ENCODE measurements around the gene CDK5RAP3. TPM values are rescaled to one million over a fixed set of nuclear protein-coding genes. Genes with fewer than 3 reads are reported as not detected.

Gene CDK5RAP3
- total RNA-seq, 1 experiment from 2014 or later: 255 TPM

DNA sequence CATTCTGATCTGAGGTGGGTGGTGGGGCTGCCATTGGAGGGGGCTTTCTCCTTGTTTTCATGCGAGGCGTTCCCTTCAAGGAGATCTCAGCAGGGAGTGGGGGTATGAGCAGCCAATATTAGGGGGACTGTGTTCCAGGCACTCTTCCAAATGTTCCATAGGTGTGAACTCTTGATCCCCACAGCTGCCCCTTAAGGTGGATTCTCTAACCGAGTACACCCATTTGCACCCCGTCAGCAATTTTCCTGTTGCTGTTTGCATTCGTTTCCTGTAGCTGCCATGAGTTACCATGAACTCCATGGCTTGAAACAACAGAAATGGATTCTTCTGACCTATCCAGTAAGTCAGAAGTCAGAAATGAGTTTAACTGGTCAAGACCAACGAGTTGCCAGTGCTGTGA, 9.5 kb upstream of the CDK5RAP3 start:
- ChIA-PET CTCF (interaction anchor here (2.5 kb wide), 1 partner anchor 15 kb away, joined by 12 read pairs; no protein-coding TSS in a partner anchor), POLR2A (interaction anchor here (0.6 kb wide), 1 partner anchor 98 kb away, joined by 3 read pairs; no protein-coding TSS in a partner anchor), RAD21 (ENCODE audit: low non-redundant PET in 1 of 2, low total read pairs in 2 of 2, uncharacterized antibody in 2 of 2, unreplicated experiment in 2 of 2) (no interaction called here)
- Histone ChIP-seq H3K4me3 (replicated peaks in 1 of 2; ENCODE audit: low read depth in 1 of 2, low read length in 2 of 2) (no peak overlapping the region), H3K36me3 (ENCODE audit: control insufficient read depth in 1 of 2, insufficient read depth in 2 of 2, low read length in 2 of 2) (no peaks in the 10 kb centered on the region), H3K4me2 (ENCODE audit: low read length) (no peak overlapping the region), H4K20me1 (ENCODE audit: insufficient read depth) (no peaks in the 10 kb centered on the region), H3K4me1 (ENCODE audit: control insufficient read depth in 1 of 2, insufficient read depth in 2 of 2, low read length in 2 of 2) (peaks cover 29 to 39% of the 10 kb centered on the region in 2 experiments), H2AFZ (ENCODE audit: low read depth, low read length, poor library complexity, severe bottlenecking) (no peak overlapping the region), H3K27ac (ENCODE audit: low read depth, low read length) (no peak overlapping the region), H3K27me3 (ENCODE audit: insufficient read depth, low read length) (no peaks in the 10 kb centered on the region), H3K9me2 (ENCODE audit: insufficient read depth) (no peaks in the 10 kb centered on the region), H3K9me3 (ENCODE audit: control insufficient read depth in 1 of 2, insufficient read depth in 1 of 2, low read depth in 1 of 2, low read length in 2 of 2) (no peaks in the 10 kb centered on the region), H3K79me2 (ENCODE audit: insufficient read depth, low read length) (no peaks in the 10 kb centered on the region), H3K9ac (ENCODE audit: low read length) (no peak overlapping the region)
- no TSS peak for BruUV-seq (replicated peaks)
- DNase-seq (ENCODE audit: low read depth, low spot score) (no peak), ATAC-seq (no peak)
- no peak for TF ChIP-seq SIN3A (IDR thresholded peaks at IDR 0.05; ENCODE audit: low read depth)
- TF ChIP-seq EZH2 (IDR thresholded peaks at IDR 0.05): no peak
- no peak for TF ChIP-seq FOSL1 (IDR thresholded peaks at IDR 0.05; ENCODE audit: low read depth)
- no peak for TF ChIP-seq EZH2phosphoT487 (IDR thresholded peaks at IDR 0.05; ENCODE audit: borderline replicate concordance)
- no peak for TF ChIP-seq SP1 (IDR thresholded peaks at IDR 0.05; ENCODE audit: low read depth)
- TF ChIP-seq POLR2AphosphoS5 (IDR thresholded peaks at IDR 0.05; ENCODE audit: low read depth, low read length): no peak
- no peak for TF ChIP-seq JUND (IDR thresholded peaks at IDR 0.05)
- TF ChIP-seq CEBPB (IDR thresholded peaks at IDR 0.05; ENCODE audit: low read depth): no peak
- TF ChIP-seq YY1 (IDR thresholded peaks at IDR 0.05; ENCODE audit: extremely low read depth, insufficient replicate concordance, low read depth, low read length): no peak
- no peak for TF ChIP-seq EGR1 (IDR thresholded peaks at IDR 0.05; ENCODE audit: low read depth)
- no peak for TF ChIP-seq TCF7L2 (IDR thresholded peaks at IDR 0.05; ENCODE audit: borderline replicate concordance, extremely low read depth, insufficient read depth, insufficient read length)
- TF ChIP-seq POLR2A (IDR thresholded peaks at IDR 0.05; ENCODE audit: borderline replicate concordance, extremely low read depth, insufficient read depth, insufficient read length): no peak
- no peak for TF ChIP-seq ELF1 (IDR thresholded peaks at IDR 0.05; ENCODE audit: borderline replicate concordance, low read depth)
- no peak for TF ChIP-seq CTCF (IDR thresholded peaks at IDR 0.05 in 2 of 3, conservative IDR thresholded peaks at IDR 0.05 in 1 of 3; ENCODE audit: borderline replicate concordance in 1 of 3, insufficient read depth in 1 of 3, low read depth in 2 of 3, low read length in 2 of 3)
- TF ChIP-seq ZFX (IDR thresholded peaks at IDR 0.05): no peak
- TF ChIP-seq ZBTB33 (IDR thresholded peaks at IDR 0.05; ENCODE audit: extremely low read depth, insufficient replicate concordance, low read length): no peak
- no peak for TF ChIP-seq ZNF274 (IDR thresholded peaks at IDR 0.05; ENCODE audit: low read depth, low read length)
- intact Hi-C loops (cut with micrococcal nuclease): no loop called here

Data from HCT116 (cell line).